ENCODE data around the gene BCAM. TPM values are rescaled to one million over a fixed set of nuclear protein-coding genes. Genes with fewer than 3 reads are reported as not detected.

The BCAM gene
- total RNA-seq, 1 donor from 2014 or later = 355 TPM

DNA sequence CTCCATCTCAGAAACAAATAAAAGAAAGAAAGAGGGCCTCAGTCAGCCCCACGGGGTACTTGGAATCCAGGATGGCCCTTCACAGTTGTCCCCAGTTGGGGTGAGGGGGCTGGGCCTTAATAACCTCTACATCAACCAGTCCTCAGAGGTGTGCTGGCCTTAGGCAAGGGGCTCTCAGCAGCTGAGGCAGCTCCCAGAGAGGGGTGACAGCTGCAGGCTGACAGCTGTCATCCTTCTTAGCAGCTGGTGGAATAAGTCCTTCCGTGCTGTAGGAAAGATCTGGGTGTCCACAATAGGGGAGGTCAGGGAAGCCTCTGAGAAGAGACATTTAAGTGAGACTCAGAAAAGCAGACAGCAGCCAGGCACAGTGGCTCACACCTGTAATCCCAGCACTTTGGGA, 7.4 kb downstream of the BCAM start:
- TF ChIP-seq, protein P1, sequence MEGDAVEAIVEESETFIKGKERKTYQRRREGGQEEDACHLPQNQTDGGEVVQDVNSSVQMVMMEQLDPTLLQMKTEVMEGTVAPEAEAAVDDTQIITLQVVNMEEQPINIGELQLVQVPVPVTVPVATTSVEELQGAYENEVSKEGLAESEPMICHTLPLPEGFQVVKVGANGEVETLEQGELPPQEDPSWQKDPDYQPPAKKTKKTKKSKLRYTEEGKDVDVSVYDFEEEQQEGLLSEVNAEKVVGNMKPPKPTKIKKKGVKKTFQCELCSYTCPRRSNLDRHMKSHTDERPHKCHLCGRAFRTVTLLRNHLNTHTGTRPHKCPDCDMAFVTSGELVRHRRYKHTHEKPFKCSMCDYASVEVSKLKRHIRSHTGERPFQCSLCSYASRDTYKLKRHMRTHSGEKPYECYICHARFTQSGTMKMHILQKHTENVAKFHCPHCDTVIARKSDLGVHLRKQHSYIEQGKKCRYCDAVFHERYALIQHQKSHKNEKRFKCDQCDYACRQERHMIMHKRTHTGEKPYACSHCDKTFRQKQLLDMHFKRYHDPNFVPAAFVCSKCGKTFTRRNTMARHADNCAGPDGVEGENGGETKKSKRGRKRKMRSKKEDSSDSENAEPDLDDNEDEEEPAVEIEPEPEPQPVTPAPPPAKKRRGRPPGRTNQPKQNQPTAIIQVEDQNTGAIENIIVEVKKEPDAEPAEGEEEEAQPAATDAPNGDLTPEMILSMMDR (IDR thresholded peaks at IDR 0.05; ENCODE audit: unreplicated experiment) = no peak
- Mint-ChIP-seq H3K27ac (no peak overlapping the region), H3K4me3 (no peak overlapping the region), H3K27me3 (ENCODE audit: low read depth) (no peaks in the 10 kb centered on the region), H3K36me3 (peaks cover 36% of the 10 kb centered on the region), H3K4me1 (peaks cover under 1% of the 10 kb centered on the region), H3K9me3 (no peaks in the 10 kb centered on the region)
- no peak for DNase-seq (ENCODE audit: low spot score in 2 of 2, unreplicated experiment in 2 of 2)

DNA sequence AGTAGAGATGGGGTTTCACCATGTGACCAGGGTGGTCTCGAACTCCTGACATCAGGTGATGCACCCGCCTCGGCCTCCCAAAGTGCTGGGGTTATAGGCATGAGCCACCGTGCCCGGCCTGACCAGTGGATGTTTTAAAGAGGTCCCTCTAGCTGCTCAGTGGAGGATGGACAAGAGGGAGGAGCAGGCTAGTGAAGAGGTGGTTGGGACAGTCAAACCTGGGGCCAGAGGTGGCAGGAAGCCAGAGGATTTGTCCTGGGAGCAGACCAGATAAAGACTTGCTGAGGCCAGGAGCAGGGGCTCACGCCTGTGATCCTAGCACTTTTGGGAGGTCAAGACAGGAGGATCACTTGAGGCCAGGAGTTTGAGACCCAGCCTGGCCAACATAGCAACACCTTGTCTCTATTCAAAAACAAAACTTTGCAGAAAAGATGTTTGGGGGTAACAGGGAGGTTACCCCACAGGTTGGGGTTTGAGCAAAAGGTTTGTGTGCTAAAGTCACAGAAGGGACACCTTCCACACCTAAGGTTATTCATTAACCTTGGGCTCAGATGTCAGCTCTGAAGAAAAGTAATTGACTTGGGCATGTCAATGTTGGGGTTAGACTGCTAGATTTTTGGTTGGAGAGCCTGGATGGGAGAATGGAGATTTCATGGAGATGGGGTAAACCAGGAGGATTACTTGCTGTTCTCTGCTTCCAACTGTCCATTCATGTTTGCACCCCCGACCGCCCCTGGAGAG, 9.0 kb downstream of the BCAM start:
- no peak for DNase-seq (ENCODE audit: low spot score in 2 of 2, unreplicated experiment in 2 of 2)
- Mint-ChIP-seq H3K27ac (no peak overlapping the region), H3K4me3 (no peak overlapping the region), H3K4me1 (no peaks in the 10 kb centered on the region), H3K27me3 (ENCODE audit: low read depth) (no peaks in the 10 kb centered on the region), H3K36me3 (peaks cover 34% of the 10 kb centered on the region), H3K9me3 (no peaks in the 10 kb centered on the region)
- TF ChIP-seq, protein P1 (IDR thresholded peaks at IDR 0.05; ENCODE audit: unreplicated experiment) = no peak

DNA sequence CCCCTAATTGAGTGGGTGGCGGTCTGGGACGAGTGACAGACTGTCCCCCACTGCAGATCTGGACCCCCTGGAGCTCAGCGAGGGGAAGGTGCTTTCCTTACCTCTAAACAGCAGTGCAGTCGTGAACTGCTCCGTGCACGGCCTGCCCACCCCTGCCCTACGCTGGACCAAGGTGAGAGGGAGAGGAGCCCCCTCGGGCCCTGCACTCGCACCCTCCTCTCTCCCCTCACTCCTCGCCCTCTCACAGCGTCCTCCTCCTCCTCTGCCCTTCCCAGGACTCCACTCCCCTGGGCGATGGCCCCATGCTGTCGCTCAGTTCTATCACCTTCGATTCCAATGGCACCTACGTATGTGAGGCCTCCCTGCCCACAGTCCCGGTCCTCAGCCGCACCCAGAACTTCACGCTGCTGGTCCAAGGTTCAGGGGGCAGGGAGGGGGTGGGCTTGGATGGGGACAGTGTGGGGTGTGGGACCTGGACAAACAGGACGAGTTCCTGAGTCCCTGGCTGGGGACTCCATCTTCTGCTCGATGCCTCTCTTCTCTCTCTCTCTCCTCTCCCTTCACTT, 9.6 kb downstream of the BCAM start:
- H3K4me1 Mint-ChIP-seq = no peaks in the 10 kb centered on the region
- DNase-seq (ENCODE audit: low spot score in 2 of 2, unreplicated experiment in 2 of 2) = no peak
- H3K36me3 Mint-ChIP-seq = peaks cover 32% of the 10 kb centered on the region
- TF ChIP-seq, protein P1 (IDR thresholded peaks at IDR 0.05; ENCODE audit: unreplicated experiment) = no peak
- no peaks in the 10 kb centered on the region for H3K27me3 Mint-ChIP-seq (ENCODE audit: low read depth)
- H3K4me3 Mint-ChIP-seq = no peak overlapping the region
- H3K27ac Mint-ChIP-seq = no peak overlapping the region
- no peaks in the 10 kb centered on the region for H3K9me3 Mint-ChIP-seq

DNA sequence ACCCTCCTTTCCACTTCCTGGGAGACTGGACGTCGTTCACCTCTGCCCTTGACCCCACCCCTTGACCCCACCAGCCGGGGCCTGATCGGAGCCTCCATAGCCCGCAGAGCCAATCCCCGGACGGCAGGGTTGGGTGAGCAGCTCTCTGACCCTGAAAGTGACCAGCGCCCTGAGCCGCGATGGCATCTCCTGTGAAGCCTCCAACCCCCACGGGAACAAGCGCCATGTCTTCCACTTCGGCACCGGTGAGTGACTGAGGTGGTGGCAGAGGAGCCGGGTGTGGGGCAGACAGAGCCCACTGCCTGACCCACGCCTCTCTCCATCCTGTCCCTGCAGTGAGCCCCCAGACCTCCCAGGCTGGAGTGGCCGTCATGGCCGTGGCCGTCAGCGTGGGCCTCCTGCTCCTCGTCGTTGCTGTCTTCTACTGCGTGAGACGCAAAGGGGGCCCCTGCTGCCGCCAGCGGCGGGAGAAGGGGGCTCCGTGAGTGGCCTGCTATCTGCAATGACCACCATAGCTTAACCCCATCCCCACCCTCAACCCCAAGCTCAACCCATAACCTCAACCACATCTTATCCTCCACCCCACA, 10.4 kb downstream of the BCAM start:
- Mint-ChIP-seq H3K9me3 (no peaks in the 10 kb centered on the region), H3K4me1 (no peaks in the 10 kb centered on the region), H3K27me3 (ENCODE audit: low read depth) (no peaks in the 10 kb centered on the region), H3K4me3 (no peak overlapping the region), H3K27ac (no peak overlapping the region), H3K36me3 (peaks cover 24% of the 10 kb centered on the region)
- TF ChIP-seq, protein P1 (IDR thresholded peaks at IDR 0.05; ENCODE audit: unreplicated experiment) = no peak
- no peak for DNase-seq (ENCODE audit: low spot score in 2 of 2, unreplicated experiment in 2 of 2)

DNA sequence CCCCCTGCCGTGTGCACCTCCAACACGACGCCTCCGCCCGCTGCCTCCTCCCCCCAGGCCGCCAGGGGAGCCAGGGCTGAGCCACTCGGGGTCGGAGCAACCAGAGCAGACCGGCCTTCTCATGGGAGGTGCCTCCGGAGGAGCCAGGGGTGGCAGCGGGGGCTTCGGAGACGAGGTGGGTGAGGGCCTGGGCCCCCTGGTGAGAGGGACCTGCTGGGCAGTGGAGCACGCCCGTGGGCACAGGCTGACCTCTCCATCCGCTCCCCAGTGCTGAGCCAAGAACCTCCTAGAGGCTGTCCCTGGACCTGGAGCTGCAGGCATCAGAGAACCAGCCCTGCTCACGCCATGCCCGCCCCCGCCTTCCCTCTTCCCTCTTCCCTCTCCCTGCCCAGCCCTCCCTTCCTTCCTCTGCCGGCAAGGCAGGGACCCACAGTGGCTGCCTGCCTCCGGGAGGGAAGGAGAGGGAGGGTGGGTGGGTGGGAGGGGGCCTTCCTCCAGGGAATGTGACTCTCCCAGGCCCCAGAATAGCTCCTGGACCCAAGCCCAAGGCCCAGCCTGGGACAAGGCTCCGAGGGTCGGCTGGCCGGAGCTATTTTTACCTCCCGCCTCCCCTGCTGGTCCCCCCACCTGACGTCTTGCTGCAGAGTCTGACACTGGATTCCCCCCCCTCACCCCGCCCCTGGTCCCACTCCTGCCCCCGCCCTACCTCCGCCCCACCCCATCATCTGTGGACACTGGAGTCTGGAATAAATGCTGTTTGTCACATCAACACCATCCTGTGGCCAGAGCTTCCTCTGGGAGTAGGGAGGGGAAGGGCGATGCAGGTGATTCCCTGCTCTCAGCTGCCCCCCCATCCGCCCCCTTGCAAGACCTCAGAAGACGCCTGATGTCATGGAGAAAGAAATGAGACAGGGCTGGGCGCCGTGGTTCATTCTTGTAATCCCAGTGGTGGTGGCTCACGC, 12.0 kb downstream of the BCAM start:
- H3K9me3 Mint-ChIP-seq = no peaks in the 10 kb centered on the region
- no peak for DNase-seq (ENCODE audit: low spot score in 2 of 2, unreplicated experiment in 2 of 2)
- peaks cover 12% of the 10 kb centered on the region for H3K36me3 Mint-ChIP-seq
- H3K4me3 Mint-ChIP-seq = no peak overlapping the region
- no peaks in the 10 kb centered on the region for H3K4me1 Mint-ChIP-seq
- TF ChIP-seq, protein P1 (IDR thresholded peaks at IDR 0.05; ENCODE audit: unreplicated experiment) = no peak
- peaks cover 4% of the 10 kb centered on the region for H3K27me3 Mint-ChIP-seq (ENCODE audit: low read depth)
- H3K27ac Mint-ChIP-seq = no peak overlapping the region
